Suppressor macrophage treated with lipopolysaccharide for 4 hours (primary cell): ENCODE results near the gene UBE2C.
A peak's percentile ranks its signal among the peaks of the same experiment; 100 is the strongest.
"Not testable (repeated sequence)": the region's sequence is repeated elsewhere in the genome, so short reads cannot be mapped to it uniquely, and the experiment has no call there.

Source experiments
- DNase-seq: peaks from one replicate; pipeline ENCODE4 v3.0.0-alpha.2; 2020

Gene UBE2C

GRCh38 chr20:45812157-45813005, at the start of gene UBE2C:
Gene UBE2C, plus strand, starts transcription at chr20:45812644. Its CDS starts 52 bp downstream, at chr20:45812696.
- DNase-seq: peak; percentile 96

- DNase-seq: not testable (repeated sequence)
These were observed 47.7 kb upstream of the UBE2C start for GRCh38 chr20:45764618-45765282.

- DNase-seq: no peak
These were observed 47.1 kb upstream of the UBE2C start for GRCh38 chr20:45765307-45765875.

- DNase-seq: peak; percentile 30
These were observed 46.5 kb upstream of the UBE2C start for GRCh38 chr20:45765980-45766379.

- no peak for DNase-seq
These were observed 44.0 kb upstream of the UBE2C start for GRCh38 chr20:45768479-45768878.

- DNase-seq: peak; percentile 92
These were observed 41.2 kb upstream of the UBE2C start for GRCh38 chr20:45771182-45771759.

- no peak for DNase-seq
These were observed 39.8 kb upstream of the UBE2C start for GRCh38 chr20:45772693-45773092.

- DNase-seq: no peak
These were observed 37.5 kb upstream of the UBE2C start for GRCh38 chr20:45774945-45775344.

- no peak for DNase-seq
These were observed 37.0 kb upstream of the UBE2C start for GRCh38 chr20:45775411-45775810.

- no peak for DNase-seq
These were observed 35.5 kb upstream of the UBE2C start for GRCh38 chr20:45776931-45777330.

GRCh38 chr20:45779011-45779915, 33.2 kb upstream of the UBE2C start:
- no peak for DNase-seq

GRCh38 chr20:45780159-45780558, 32.3 kb upstream of the UBE2C start:
- no peak for DNase-seq

GRCh38 chr20:45781391-45781931, 31.0 kb upstream of the UBE2C start:
- no peak for DNase-seq

- no peak for DNase-seq
These were observed 29.6 kb upstream of the UBE2C start for GRCh38 chr20:45782890-45783289.

- DNase-seq: no peak
These were observed 28.7 kb upstream of the UBE2C start for GRCh38 chr20:45783656-45784294.

- DNase-seq: no peak
These were observed 24.1 kb upstream of the UBE2C start for GRCh38 chr20:45788351-45788750.

- peak; percentile 73 for DNase-seq
These were observed 19.9 kb upstream of the UBE2C start for GRCh38 chr20:45792317-45793118.

GRCh38 chr20:45796337-45797065, 15.9 kb upstream of the UBE2C start:
- no peak for DNase-seq

- DNase-seq: not testable (repeated sequence)
These were observed 14.9 kb upstream of the UBE2C start for GRCh38 chr20:45797510-45797909.

GRCh38 chr20:45797955-45798354, 14.5 kb upstream of the UBE2C start:
- DNase-seq: not testable (repeated sequence)
